CD4-positive, alpha-beta memory T cell (primary cell): ENCODE data around the gene HNRNPA3. TPM values are rescaled to one million over a fixed set of nuclear protein-coding genes. Genes with fewer than 3 reads are reported as not detected.
A peak's percentile ranks its signal among the peaks of the same experiment; 100 is the strongest.
"Not testable (repeated sequence)": the region's sequence is repeated elsewhere in the genome, so short reads cannot be mapped to it uniquely, and the experiment has no call there.

Experiments used
- CTCF ChIA-PET: fragments of 350-600 bp; sonication (Branson Sonifier 250); formaldehyde crosslinking; loops from one replicate; lab custom pipeline; 2021; ENCODE audit warnings: inconsistent platforms; ENCODE audit not compliant: partially characterized antibody; lab: Charles Lee
- POLR2A ChIA-PET: fragments of 350-600 bp; sonication (Branson Sonifier 250); formaldehyde crosslinking; loops from one replicate; lab custom pipeline; 2021; ENCODE audit not compliant: partially characterized antibody; lab: Charles Lee
- DNase-seq, 5 donors: peaks; one replicate each; pipeline versions ENCODE4 v3.0.0 to v3.0.0-alpha.2; 2020 to 2022; ENCODE audit warnings: mixed read lengths in 1 of 5
- H3K27ac ChIP-seq: one replicate; pipeline ENCODE4 v1.7.0; 2013; ENCODE audit warnings: low read depth, low read length
- H3K27me3 ChIP-seq: 2 replicates; pipeline ENCODE4 v1.7.0; 2013; ENCODE audit warnings: mild to moderate bottlenecking, low read length, moderate library complexity; ENCODE audit not compliant: insufficient read depth
- H3K36me3 ChIP-seq: 2 replicates; pipeline ENCODE4 v1.7.0; 2013; ENCODE audit warnings: mild to moderate bottlenecking, low read length, moderate library complexity; ENCODE audit not compliant: insufficient read depth
- H3K4me1 ChIP-seq: 2 replicates; pipeline ENCODE4 v1.7.0; 2013; ENCODE audit warnings: mild to moderate bottlenecking, low read length, moderate library complexity; ENCODE audit not compliant: insufficient read depth
- H3K4me3 ChIP-seq, 2 donors: one replicate each; pipeline ENCODE4 v1.7.0; 2013; ENCODE audit warnings: low read length in 2 of 2, mild to moderate bottlenecking in 1 of 2
- H3K9me3 ChIP-seq, 2 donors: one replicate each; pipeline ENCODE4 v1.7.0; 2013; ENCODE audit warnings: low read length in 2 of 2, control low read depth in 1 of 2; ENCODE audit not compliant: control insufficient read depth in 1 of 2
- H3K27ac Mint-ChIP-seq, 7 donors: one replicate each; pipeline ENCODE4 v1.8.0; 2020 to 2021; ENCODE audit warnings: mixed read lengths in 7 of 7, mild to moderate bottlenecking in 6 of 7, inconsistent platforms in 3 of 7, moderate library complexity in 3 of 7
- H3K27me3 Mint-ChIP-seq, 2 donors: one replicate each; pipeline ENCODE4 v1.8.0; 2020 to 2021; ENCODE audit warnings: mixed read lengths in 2 of 2
- H3K36me3 Mint-ChIP-seq, 2 donors: one replicate each; pipeline ENCODE4 v1.8.0; 2020 to 2021; ENCODE audit warnings: mixed read lengths in 2 of 2, inconsistent platforms in 1 of 2, mild to moderate bottlenecking in 1 of 2
- H3K4me1 Mint-ChIP-seq, 4 donors: one replicate each; pipeline ENCODE4 v1.8.0; 2020 to 2021; ENCODE audit warnings: mixed read lengths in 4 of 4, mild to moderate bottlenecking in 1 of 4
- H3K4me3 Mint-ChIP-seq, 8 donors: one replicate each; pipeline ENCODE4 v1.8.0; 2020 to 2021; ENCODE audit warnings: mixed read lengths in 8 of 8, mild to moderate bottlenecking in 7 of 8, moderate library complexity in 6 of 8, inconsistent platforms in 3 of 8
- H3K9me3 Mint-ChIP-seq, 8 donors: one replicate each; pipeline ENCODE4 v1.8.0; 2020 to 2021; ENCODE audit warnings: mixed read lengths in 8 of 8, mild to moderate bottlenecking in 5 of 8, inconsistent platforms in 3 of 8, moderate library complexity in 1 of 8
- intact Hi-C: fragments of 100-400 bp; cut with micrococcal nuclease; formaldehyde crosslinking; loops from one replicate; pipeline ENCODE4 v1.15.1; 2023
- polyA plus RNA-seq, 2 donors: library from polyadenylated mRNA; unstranded; fragments of 300-500 nt; fragmentation: Illumina TruSeq; gene quantifications; one replicate each; pipeline ENCODE4 v1.2.3, GENCODE V29; 2021
- total RNA-seq, 2 experiments: library from RNA; stranded (reverse); gene quantifications; one replicate each; pipeline ENCODE4 v1.2.3, GENCODE V29; 2021

The HNRNPA3 gene
- total and polyA plus RNA-seq, 4 experiments from 2014 or later = 41.1 to 175 (median 118) TPM

DNA sequence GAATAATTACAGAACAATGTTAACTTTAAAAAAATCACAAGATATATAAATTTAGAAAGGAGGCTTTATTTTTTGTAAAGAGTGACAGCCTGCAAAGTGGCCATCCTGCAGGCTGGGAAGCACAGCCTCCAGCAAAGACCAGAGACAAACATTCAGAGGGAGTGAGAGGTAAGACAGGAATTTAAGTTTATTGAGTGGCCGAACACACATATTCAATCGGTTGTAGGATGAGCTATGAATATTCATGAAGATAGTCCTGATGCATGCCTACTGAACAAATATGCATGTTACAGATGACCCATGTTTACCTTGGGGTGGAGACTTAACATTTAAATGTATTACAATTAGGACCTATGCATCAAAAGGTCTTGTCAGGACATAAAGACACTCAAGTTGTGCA, 33.4 kb upstream of the HNRNPA3 start:
- POLR2A ChIA-PET = no interaction called here
- Histone ChIP-seq H3K27me3 (no peaks in the 10 kb centered on the region), H3K36me3 (no peaks in the 10 kb centered on the region), H3K4me1 (no peaks in the 10 kb centered on the region), H3K9me3 (no peaks in the 10 kb centered on the region), H3K4me3 (no peak overlapping the region), H3K27ac (no peak overlapping the region)
- intact Hi-C loops = no loop called here
- H3K9me3 Mint-ChIP-seq = no peaks in the 10 kb centered on the region
- CTCF ChIA-PET = no interaction called here
- H3K27ac Mint-ChIP-seq = no peak overlapping the region
- H3K4me3 Mint-ChIP-seq = no peak overlapping the region
- no peak for DNase-seq
- H3K27me3 Mint-ChIP-seq = peaks cover 1 to 2% of the 10 kb centered on the region in 2 donors
- H3K4me1 Mint-ChIP-seq = no peaks in the 10 kb centered on the region
- H3K36me3 Mint-ChIP-seq = no peaks in the 10 kb centered on the region

GRCh38 chr2:177179671-177180070, 32.9 kb upstream of the HNRNPA3 start:
- intact Hi-C loops, H3K36me3 ChIP-seq, H3K27ac Mint-ChIP-seq, H3K27me3 Mint-ChIP-seq, H3K4me1 Mint-ChIP-seq, H3K27ac ChIP-seq, POLR2A ChIA-PET, H3K4me3 ChIP-seq, H3K4me1 ChIP-seq, H3K27me3 ChIP-seq, H3K9me3 ChIP-seq, H3K9me3 Mint-ChIP-seq, CTCF ChIA-PET, H3K36me3 Mint-ChIP-seq, DNase-seq, H3K4me3 Mint-ChIP-seq: not testable (repeated sequence)

- Mint-ChIP-seq H3K27ac (no peak overlapping the region), H3K27me3 (no peaks in the 10 kb centered on the region), H3K4me1 (no peaks in the 10 kb centered on the region)
Observed at GRCh38 chr2:177180269-177181000, 32.2 kb upstream of the HNRNPA3 start.

GRCh38 chr2:177183860-177184259, 28.7 kb upstream of the HNRNPA3 start:
- no peak for DNase-seq
- CTCF ChIA-PET = interaction anchor here (1.3 to 4.3 kb wide), 4 partner anchors 14 to 113 kb away, joined by 3 to 23 read pairs (median 5); no protein-coding TSS in a partner anchor
- Histone ChIP-seq H3K4me3 (no peak overlapping the region), H3K27me3 (no peaks in the 10 kb centered on the region), H3K36me3 (no peaks in the 10 kb centered on the region), H3K27ac (no peak overlapping the region), H3K9me3 (no peaks in the 10 kb centered on the region), H3K4me1 (no peaks in the 10 kb centered on the region)
- no peaks in the 10 kb centered on the region for H3K9me3 Mint-ChIP-seq
- intact Hi-C loops = no loop called here
- peaks cover 0 to 2% of the 10 kb centered on the region in 2 donors for H3K27me3 Mint-ChIP-seq
- no peaks in the 10 kb centered on the region for H3K36me3 Mint-ChIP-seq
- POLR2A ChIA-PET = no interaction called here
- H3K4me3 Mint-ChIP-seq = peak overlapping the region in 1 of 8 donors; percentile 15
- H3K27ac Mint-ChIP-seq = peak overlapping the region in 1 of 7 donors; percentile 48
- H3K4me1 Mint-ChIP-seq = no peaks in the 10 kb centered on the region

More at GRCh38 chr2:177180269-177181000, 32.2 kb upstream of the HNRNPA3 start:
- Histone ChIP-seq H3K27ac (no peak overlapping the region), H3K4me3 (no peak overlapping the region), H3K9me3 (no peaks in the 10 kb centered on the region), H3K36me3 (no peaks in the 10 kb centered on the region), H3K4me1 (no peaks in the 10 kb centered on the region), H3K27me3 (no peaks in the 10 kb centered on the region)
- ChIA-PET POLR2A (no interaction called here), CTCF (interaction anchor here (1.4 kb wide), 1 partner anchor 116 kb away, joined by 5 read pairs; no protein-coding TSS in a partner anchor)
- intact Hi-C loops = no loop called here
- DNase-seq = no peak
- Mint-ChIP-seq H3K4me3 (no peak overlapping the region), H3K36me3 (no peaks in the 10 kb centered on the region), H3K9me3 (no peaks in the 10 kb centered on the region)

GRCh38 chr2:177184606-177185005, 28.0 kb upstream of the HNRNPA3 start:
- Histone ChIP-seq H3K4me3 (no peak overlapping the region), H3K36me3 (no peaks in the 10 kb centered on the region), H3K9me3 (no peaks in the 10 kb centered on the region), H3K27me3 (no peaks in the 10 kb centered on the region), H3K4me1 (no peaks in the 10 kb centered on the region), H3K27ac (no peak overlapping the region)
- H3K4me1 Mint-ChIP-seq = no peaks in the 10 kb centered on the region
- peaks cover 0 to 2% of the 10 kb centered on the region in 2 donors for H3K27me3 Mint-ChIP-seq
- POLR2A ChIA-PET = interaction anchor here (0.9 kb wide), 1 partner anchor 10 kb away, joined by 4 read pairs; no protein-coding TSS in a partner anchor
- CTCF ChIA-PET = interaction anchor here (1.3 to 4.3 kb wide), 4 partner anchors 14 to 112 kb away, joined by 3 to 23 read pairs (median 5); no protein-coding TSS in a partner anchor
- intact Hi-C loops = no loop called here
- H3K4me3 Mint-ChIP-seq = no peak overlapping the region
- no peak overlapping the region for H3K27ac Mint-ChIP-seq
- no peak for DNase-seq
- no peaks in the 10 kb centered on the region for H3K36me3 Mint-ChIP-seq
- H3K9me3 Mint-ChIP-seq = no peaks in the 10 kb centered on the region

DNA sequence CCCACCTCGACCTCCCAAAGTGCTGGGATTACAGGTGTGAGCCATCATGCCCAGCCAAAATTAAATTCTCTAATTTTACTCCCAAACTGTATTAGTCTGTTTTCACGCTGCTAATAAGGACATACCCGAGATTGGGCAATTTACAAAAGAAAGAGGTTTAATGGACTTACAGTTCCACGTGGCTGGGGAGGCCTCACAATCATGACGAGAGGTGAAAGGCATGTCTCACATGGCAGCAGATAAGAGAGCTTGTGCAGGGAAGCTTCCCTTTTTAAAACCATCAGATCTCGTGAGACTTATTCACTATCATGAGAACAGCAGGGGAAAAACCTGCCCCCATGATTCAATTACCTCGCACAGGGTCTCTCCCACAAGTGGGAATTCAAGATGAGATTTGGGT, 26.6 kb upstream of the HNRNPA3 start:
- H3K4me1 Mint-ChIP-seq, H3K9me3 Mint-ChIP-seq, H3K9me3 ChIP-seq, CTCF ChIA-PET, H3K4me3 ChIP-seq, H3K27me3 Mint-ChIP-seq, H3K4me3 Mint-ChIP-seq, intact Hi-C loops, H3K36me3 Mint-ChIP-seq, DNase-seq, H3K4me1 ChIP-seq, H3K27ac ChIP-seq, H3K27me3 ChIP-seq, H3K36me3 ChIP-seq: not testable (repeated sequence)
- POLR2A ChIA-PET = interaction anchor here (1.0 kb wide), 1 partner anchor 21 kb away, joined by 3 read pairs; no protein-coding TSS in a partner anchor
- H3K27ac Mint-ChIP-seq = peak overlapping the region in 1 of 7 donors; percentile 52

DNA sequence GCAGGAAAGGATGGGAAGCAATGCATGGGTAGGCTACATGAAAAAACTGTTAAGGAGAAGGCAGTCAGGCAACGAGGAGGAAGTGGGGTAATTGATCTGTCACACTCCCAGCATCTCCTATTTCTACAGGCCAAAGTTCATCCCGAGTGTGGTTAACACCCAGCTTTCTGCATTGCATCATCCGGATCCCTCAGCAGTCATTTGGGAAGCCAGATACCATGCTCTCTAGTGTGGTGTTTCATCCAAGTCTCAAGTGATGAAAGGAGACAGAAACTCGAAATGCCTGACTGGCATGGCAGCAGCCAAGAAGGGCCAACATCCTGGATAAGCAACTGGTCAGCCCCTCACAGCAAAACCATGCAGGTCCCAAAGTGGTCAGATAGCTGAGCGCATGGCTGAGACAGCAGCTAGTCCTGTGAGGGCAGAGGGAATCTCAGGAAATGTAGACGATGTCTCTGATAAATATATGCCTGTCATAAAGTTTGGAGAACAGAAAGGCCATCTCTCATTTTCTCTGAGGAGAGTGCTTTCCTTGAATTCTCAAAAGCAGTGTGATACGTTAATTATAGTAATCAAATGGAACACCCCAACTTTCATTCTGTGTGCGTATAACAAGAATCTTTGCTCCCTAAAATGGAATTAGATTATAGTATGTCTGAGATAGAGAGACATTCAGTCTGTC, 24.8 kb upstream of the HNRNPA3 start:
- no peaks in the 10 kb centered on the region for H3K4me1 ChIP-seq
- Mint-ChIP-seq H3K27me3 (peaks cover 0 to 2% of the 10 kb centered on the region in 2 donors), H3K36me3 (no peaks in the 10 kb centered on the region), H3K4me1 (no peaks in the 10 kb centered on the region), H3K27ac (no peak overlapping the region), H3K9me3 (no peaks in the 10 kb centered on the region), H3K4me3 (no peak overlapping the region)
- no peaks in the 10 kb centered on the region for H3K36me3 ChIP-seq
- H3K27ac ChIP-seq = no peak overlapping the region
- intact Hi-C loops = no loop called here
- ChIA-PET CTCF (no interaction called here), POLR2A (interaction anchor here (0.5 kb wide), 1 partner anchor 189 kb away, joined by 3 read pairs; no protein-coding TSS in a partner anchor)
- DNase-seq = no peak
- no peaks in the 10 kb centered on the region for H3K27me3 ChIP-seq
- no peak overlapping the region for H3K4me3 ChIP-seq
- H3K9me3 ChIP-seq = no peaks in the 10 kb centered on the region
